HG03520 (cell line): ENCODE data around the gene DPF1.
"Not testable (repeated sequence)": the region's sequence is repeated elsewhere in the genome, so short reads cannot be mapped to it uniquely, and the experiment has no call there.

Source experiments
- ATAC-seq: cut with Tn5 transposase; IDR thresholded peaks from one replicate; pipeline ENCODE4 v1.9.1; 2021; ENCODE audit warnings: mild to moderate bottlenecking, moderate library complexity; ENCODE audit not compliant: unreplicated experiment

The DPF1 gene

DNA sequence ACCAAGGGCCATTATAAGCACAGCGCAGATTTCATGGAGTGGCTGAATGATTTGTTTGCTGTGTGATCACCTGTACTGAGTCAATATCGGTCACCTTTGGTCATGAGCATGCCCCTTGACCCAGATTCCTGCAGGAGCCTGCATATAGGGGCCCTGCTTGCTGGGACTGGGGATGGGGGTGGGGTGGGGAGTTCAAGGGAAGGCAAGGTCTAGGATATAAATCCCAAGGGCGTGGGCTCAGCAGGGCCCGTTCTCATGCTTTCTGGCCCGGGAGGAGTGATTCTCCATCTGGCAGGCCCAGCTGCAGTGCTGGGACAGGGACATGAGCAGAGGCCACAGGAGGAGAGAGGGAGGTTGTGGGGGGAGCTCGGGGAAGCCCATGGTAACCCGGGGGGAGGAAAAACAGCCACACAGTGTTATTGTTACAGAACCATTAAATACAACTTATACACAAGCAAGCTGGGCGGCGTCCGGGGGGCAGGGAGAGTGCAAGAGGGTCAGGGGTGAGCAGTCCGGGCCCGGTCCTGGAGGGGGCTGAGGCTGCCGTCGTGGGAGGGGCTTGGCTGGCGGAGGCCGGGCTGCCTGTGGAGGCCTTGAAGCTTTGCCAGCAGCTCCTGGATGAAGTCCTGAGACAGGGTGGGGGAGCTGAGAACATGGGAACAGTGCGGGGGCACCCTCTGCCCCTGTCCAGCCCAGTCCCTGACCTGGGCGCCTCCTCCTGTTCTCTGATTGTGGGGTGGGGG, 27.0 kb upstream of the DPF1 start:
- ATAC-seq, result no peak

DNA sequence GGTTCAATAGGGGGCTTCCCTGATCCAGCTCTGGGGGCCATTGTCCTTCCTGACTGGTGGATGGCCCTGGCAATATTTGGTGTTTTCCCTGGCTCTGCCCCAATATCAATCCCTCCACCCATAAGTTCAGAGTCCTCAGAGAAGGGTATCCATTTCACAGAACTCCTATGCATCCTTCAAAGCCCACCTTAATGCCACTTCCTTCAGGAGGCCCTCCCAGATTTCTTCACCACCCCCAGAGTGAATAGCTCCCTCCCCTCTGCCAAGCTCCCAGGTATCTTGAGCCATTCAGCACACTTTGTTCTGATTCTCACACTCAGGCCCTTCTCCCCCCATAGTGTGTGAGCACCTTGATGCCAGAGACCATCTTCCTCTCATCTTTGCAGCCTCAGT, 26.4 kb upstream of the DPF1 start:
- ATAC-seq, result no peak

DNA sequence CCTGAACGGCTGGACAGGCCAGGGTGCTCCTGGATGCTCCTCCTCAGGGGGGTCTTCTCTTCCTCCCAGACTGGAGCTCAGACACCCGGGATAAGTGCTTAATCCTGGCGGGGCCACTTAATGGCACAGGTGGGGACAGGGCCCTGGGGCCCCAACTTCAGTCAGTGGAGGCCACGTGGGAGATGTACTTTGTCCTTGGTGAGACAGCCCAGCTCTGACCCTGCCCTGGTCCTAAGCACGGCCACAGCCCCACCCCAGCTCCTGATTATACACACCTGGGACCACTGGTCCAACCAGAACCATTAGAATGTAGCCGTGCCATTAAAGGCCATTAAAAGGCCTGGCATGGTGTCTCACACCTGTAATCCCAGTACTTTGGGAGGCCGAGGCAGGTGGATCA, 24.4 kb upstream of the DPF1 start:
- no peak for ATAC-seq

DNA sequence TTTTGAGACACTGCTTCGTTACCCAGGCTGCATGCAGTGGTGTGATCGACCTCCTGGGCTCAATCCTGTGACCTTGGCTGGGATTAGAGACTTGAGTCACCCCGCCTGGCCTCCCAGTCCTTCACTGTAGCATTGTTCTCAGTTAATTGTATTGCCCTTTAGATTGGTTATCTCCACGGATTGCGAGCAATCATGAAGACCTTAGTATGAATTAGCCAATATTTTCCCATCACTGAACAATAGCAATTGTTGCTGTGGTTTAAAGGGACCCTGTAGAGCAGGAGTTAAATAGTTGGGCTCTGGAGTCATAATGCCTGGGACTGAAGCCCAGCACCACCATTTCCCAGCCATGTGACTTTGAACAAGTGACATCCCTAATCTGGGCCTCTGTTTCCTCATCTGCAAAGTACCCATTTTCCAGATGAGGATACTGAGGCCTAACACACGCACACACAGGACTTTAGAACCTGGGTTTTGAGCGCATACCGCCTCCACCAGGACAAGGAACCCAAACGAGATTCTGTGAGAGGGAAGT, 23.8 kb upstream of the DPF1 start:
- ATAC-seq, result no peak

GRCh38 chr19:38247126-38247525, 23.1 kb upstream of the DPF1 start:
- no peak for ATAC-seq

DNA sequence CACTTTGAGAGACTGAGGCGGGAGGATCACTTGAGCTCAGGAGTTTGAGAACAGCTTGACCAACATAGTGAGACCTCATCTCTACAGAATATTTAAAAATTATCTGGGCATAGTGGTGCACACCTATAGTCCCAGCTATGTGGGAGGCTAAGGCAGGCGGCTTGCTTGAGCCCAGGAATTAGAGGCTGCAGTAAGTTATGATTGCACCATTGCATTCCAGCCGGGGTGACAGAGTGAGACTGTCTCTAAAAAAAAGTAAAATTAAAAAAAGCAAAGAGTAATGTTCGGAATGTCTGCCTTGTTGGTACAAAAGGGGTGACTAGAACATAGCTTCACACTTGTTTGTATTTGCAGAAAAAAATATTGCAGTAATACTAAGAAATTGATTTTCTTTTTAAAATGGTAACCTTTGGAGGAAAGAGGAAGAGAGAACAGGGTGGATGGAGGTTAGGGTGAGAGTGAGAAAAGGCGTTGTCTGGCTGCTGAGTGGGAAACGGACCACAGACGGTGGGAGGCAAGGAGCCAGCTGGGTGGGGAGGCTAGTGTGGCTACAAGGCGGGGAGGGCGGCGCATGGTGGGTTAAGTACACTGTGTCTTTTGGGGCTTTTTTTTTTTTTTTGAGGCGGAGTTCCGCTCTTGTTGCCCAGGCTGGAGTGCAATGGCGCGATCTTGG, 21.9 kb upstream of the DPF1 start:
- no peak for ATAC-seq

- no peak for ATAC-seq
These were observed 19.3 kb upstream of the DPF1 start for GRCh38 chr19:38243279-38243673.

GRCh38 chr19:38239816-38240215, 15.8 kb upstream of the DPF1 start:
- ATAC-seq, result no peak

DNA sequence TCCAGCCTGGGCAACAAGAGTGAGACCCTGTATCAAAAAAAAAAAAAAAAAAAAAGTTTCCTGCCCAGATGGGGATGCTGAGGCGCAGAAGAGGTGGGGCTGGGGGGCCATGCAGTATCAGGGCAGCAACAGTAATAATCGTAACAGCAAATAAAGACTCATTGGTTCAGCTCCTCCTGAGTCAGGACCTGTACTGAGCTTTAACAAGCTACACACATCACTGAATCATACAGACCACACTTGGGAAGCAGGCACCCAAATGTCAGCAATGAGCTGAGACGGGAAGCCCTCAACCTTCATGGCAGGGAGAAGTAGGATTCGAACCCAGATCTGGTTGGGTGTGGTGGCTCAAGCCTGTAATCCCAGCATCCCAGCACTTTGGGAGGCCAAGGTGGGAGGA, 10.6 kb upstream of the DPF1 start:
- no peak for ATAC-seq

- no peak for ATAC-seq
These were observed 9.8 kb upstream of the DPF1 start for GRCh38 chr19:38233740-38234251.

- ATAC-seq, result no peak
These were observed 7.9 kb upstream of the DPF1 start for GRCh38 chr19:38231918-38232317.

GRCh38 chr19:38230506-38231133, 6.6 kb upstream of the DPF1 start:
- ATAC-seq, result not testable (repeated sequence)

DNA sequence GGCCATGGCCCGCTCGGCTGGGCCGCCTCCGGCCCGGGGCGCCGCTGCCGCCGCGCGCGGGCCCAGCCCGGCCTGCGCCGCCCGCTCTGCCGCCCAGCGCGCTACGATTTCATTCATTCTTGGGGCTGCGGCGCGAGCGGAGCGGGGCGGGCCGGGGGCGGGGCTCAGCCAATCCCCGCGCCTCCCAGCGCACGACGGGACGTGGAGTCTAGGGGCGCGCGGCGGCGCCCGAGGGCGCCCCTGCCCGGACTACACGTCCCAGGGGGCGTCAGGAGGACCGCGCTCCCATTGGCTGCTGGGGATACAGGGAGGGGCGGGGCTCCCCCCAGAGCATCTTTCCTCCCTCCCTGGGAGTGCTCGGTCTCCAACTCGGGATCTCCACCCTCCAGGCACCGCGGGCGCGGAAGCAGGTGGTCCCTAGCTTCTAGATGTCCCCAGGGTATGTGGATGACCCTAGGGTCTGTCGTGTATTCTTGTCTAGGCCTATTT, 5.6 kb upstream of the DPF1 start:
- no peak for ATAC-seq

DNA sequence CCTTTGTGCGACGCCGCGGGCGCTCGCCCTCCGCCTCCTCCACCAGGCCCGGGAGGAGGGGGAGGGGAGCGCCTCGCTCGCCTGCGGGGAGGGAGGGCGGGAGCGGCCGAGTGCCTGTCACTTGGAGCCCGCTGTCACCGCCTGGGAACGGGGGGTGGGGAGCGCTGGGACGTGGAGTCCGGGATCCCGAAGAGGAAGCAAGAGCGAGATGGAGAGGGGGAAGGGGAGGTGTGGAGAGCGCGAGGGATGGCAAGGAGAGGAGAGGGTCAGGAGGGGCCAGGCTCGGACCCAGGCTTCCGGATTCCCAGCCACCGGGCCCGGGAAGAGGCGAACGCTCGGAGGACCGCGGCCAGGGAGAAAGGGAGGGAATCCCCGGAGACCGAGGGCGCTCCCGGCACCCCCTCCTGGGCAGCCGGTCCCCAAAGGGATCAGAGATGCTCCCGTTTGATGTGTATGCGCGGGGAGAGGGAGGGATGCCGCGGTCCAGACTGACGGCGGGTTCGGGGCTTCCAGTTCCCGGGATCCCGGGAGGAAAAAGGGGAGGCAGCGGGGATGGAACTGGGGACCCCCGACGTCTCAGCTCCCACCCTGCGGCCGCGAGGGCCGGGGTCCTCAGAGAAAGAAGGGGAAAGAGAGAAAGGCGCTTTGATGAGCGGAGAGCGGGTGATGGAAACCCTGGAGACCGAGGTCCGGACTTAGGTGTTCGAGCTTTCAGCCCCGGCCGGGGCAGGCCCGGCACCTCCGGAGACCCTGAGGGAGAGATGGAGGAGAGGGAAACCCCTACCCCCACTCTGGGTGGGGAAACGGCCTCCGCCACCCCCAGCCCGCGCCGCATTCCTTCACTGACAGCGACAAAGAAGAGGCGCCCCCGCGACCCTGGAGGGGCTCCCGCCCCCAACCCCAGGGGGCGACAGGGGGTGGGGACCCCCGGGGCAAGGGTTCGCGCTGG, 4.7 kb upstream of the DPF1 start:
- no peak for ATAC-seq

GRCh38 chr19:38228005-38228377, 4.0 kb upstream of the DPF1 start:
- ATAC-seq, result no peak

- ATAC-seq, result no peak
These were observed 3.4 kb upstream of the DPF1 start for GRCh38 chr19:38227287-38228004.

GRCh38 chr19:38224863-38225218, 819 bp upstream of the DPF1 start:
- ATAC-seq, result not testable (repeated sequence)

DNA sequence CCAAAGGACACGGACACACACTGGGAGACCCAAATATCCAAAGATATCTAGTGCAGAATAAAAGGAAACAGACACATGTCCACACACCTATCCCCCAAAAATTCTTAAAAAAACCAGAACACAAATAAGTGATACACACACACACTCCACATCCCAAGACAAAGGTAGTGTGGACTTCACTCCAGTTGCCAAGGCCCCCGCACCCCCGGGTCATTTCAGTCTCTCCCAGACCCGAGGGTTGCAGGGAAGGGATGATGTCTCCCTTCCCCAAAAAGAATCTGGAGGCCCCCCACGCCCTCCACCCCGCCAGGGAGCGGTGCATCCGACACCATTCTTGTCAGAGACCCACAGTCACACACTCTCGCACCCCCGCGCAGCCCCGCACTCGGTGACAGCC, 407 bp downstream of the DPF1 start:
- no peak for ATAC-seq

GRCh38 chr19:38223119-38223523, 901 bp downstream of the DPF1 start:
- no peak for ATAC-seq
